T-helper 1 cell treated with Interleukin-12 subunit alpha and Interleukin-12 subunit beta and Interleukin-4 antibody, amounts not matched to agents 30 μg/mL and 1 μg/mL, for 36 hours (primary cell): Measurements from ENCODE around the gene TSPAN9.

Experiments used
- H3K27ac Mint-ChIP-seq: one replicate; pipeline ENCODE4 v1.8.0; 2021; ENCODE audit warnings: mild to moderate bottlenecking, mixed read lengths
- H3K27me3 Mint-ChIP-seq: one replicate; pipeline ENCODE4 v1.8.0; 2021; ENCODE audit warnings: low read depth, mixed read lengths
- H3K36me3 Mint-ChIP-seq: one replicate; pipeline ENCODE4 v1.8.0; 2021; ENCODE audit warnings: low read depth, mixed read lengths
- H3K4me1 Mint-ChIP-seq: one replicate; pipeline ENCODE4 v1.8.0; 2021; ENCODE audit warnings: low read depth, mixed read lengths
- H3K4me3 Mint-ChIP-seq: one replicate; pipeline ENCODE4 v1.8.0; 2021; ENCODE audit warnings: mild to moderate bottlenecking, moderate library complexity, mixed read lengths
- H3K9me3 Mint-ChIP-seq: one replicate; pipeline ENCODE4 v1.8.0; 2021; ENCODE audit warnings: mixed read lengths

The TSPAN9 gene

GRCh38 chr12:3216726-3217682 lies 139.8 kb downstream of the TSPAN9 start:
- no peak overlapping the region for H3K27ac Mint-ChIP-seq
- H3K4me3 Mint-ChIP-seq: no peak overlapping the region
- H3K27me3 Mint-ChIP-seq: no peaks in the 10 kb centered on the region
- H3K9me3 Mint-ChIP-seq: no peaks in the 10 kb centered on the region
- H3K4me1 Mint-ChIP-seq: no peaks in the 10 kb centered on the region
- H3K36me3 Mint-ChIP-seq: no peaks in the 10 kb centered on the region

DNA sequence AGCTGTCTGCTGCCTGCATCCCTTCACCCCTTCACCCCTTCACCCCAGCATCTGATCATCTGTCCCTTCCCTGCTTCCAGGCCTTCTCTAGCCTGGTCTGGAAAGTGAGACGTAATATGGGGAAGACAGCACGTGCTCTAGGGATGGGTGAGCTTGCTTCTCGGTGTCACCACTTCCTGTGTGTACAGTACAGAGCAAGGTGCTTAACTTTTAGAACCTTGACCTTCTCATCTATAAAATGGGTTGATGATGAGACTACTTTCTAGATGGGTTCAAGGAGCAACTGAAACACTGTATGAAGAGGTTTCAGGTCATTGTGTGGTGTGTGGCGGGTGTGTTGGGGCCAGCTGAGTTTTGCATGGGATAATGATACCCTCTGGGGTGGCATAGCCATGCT lies 140.5 kb downstream of the TSPAN9 start:
- H3K9me3 Mint-ChIP-seq: no peaks in the 10 kb centered on the region
- no peaks in the 10 kb centered on the region for H3K27me3 Mint-ChIP-seq
- no peaks in the 10 kb centered on the region for H3K4me1 Mint-ChIP-seq
- H3K36me3 Mint-ChIP-seq: no peaks in the 10 kb centered on the region
- H3K4me3 Mint-ChIP-seq: no peak overlapping the region
- H3K27ac Mint-ChIP-seq: no peak overlapping the region

- Mint-ChIP-seq H3K9me3 (no peaks in the 10 kb centered on the region), H3K36me3 (no peaks in the 10 kb centered on the region), H3K4me1 (no peaks in the 10 kb centered on the region), H3K4me3 (no peak overlapping the region), H3K27ac (no peak overlapping the region), H3K27me3 (no peaks in the 10 kb centered on the region)
Measured at GRCh38 chr12:3218228-3219171, 141.3 kb downstream of the TSPAN9 start.

GRCh38 chr12:3219233-3219632 lies 142.1 kb downstream of the TSPAN9 start:
- Mint-ChIP-seq H3K27ac (no peak overlapping the region), H3K9me3 (no peaks in the 10 kb centered on the region), H3K36me3 (no peaks in the 10 kb centered on the region)

GRCh38 chr12:3220382-3221321 lies 143.5 kb downstream of the TSPAN9 start:
- no peaks in the 10 kb centered on the region for H3K36me3 Mint-ChIP-seq
- no peak overlapping the region for H3K4me3 Mint-ChIP-seq
- no peak overlapping the region for H3K27ac Mint-ChIP-seq
- no peaks in the 10 kb centered on the region for H3K9me3 Mint-ChIP-seq
- H3K27me3 Mint-ChIP-seq: no peaks in the 10 kb centered on the region
- no peaks in the 10 kb centered on the region for H3K4me1 Mint-ChIP-seq

More at GRCh38 chr12:3219233-3219632, 142.1 kb downstream of the TSPAN9 start:
- Mint-ChIP-seq H3K27me3 (no peaks in the 10 kb centered on the region), H3K4me1 (no peaks in the 10 kb centered on the region), H3K4me3 (no peak overlapping the region)

- Mint-ChIP-seq H3K27ac (no peak overlapping the region), H3K9me3 (no peaks in the 10 kb centered on the region), H3K36me3 (no peaks in the 10 kb centered on the region), H3K27me3 (no peaks in the 10 kb centered on the region), H3K4me3 (no peak overlapping the region), H3K4me1 (no peaks in the 10 kb centered on the region)
Measured at GRCh38 chr12:3222306-3222705, 145.1 kb downstream of the TSPAN9 start.

GRCh38 chr12:3222979-3223378 lies 145.8 kb downstream of the TSPAN9 start:
- Mint-ChIP-seq H3K4me3 (no peak overlapping the region), H3K4me1 (no peaks in the 10 kb centered on the region), H3K9me3 (no peaks in the 10 kb centered on the region), H3K27me3 (no peaks in the 10 kb centered on the region), H3K36me3 (no peaks in the 10 kb centered on the region), H3K27ac (no peak overlapping the region)

DNA sequence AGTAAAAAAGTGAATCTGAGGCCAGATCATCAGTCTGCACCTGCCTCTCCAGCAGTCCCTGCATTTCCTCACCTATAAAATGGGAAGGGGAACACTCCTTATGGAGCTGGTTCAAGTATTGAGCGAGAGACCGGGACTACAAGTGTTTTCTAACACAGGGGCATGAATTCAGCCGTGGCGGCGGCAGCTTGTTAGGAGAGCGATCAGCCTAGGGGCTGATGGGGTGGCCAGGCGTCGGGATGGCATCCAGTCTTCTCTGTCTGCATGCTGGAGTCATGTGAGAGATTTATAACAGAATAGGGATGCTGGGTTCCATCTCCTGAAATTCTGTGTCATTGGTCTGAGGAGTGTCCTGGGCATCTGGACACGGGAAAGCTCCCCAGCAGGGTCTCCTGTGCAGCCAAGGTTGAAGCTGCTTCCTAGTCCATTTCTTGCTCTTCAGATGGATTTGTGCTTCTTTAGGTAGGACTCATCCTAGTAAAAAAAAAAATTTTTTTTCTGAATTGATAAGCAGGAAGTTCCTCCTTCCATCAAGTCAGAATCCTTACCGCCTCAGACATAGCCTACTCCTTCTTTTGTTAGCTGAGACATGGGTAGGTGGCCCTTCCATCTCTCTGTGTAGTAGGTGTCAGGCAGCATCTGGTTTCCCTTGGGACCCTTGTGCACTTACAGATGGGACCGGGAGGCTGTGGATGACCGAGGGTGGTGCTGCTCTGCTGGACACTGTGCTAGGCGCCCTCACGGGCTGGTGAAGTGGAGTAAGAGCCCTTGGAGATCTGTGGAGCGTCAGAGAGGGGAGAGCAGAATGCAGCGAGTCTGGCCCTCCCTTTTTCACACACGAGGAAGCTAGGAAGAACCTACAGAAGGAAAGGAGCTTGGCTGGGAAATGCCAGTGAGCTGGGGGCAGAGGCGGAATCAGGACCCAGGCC lies 146.7 kb downstream of the TSPAN9 start:
- Mint-ChIP-seq H3K27me3 (peaks cover 3% of the 10 kb centered on the region), H3K36me3 (no peaks in the 10 kb centered on the region), H3K4me3 (no peak overlapping the region), H3K4me1 (no peaks in the 10 kb centered on the region), H3K27ac (no peak overlapping the region), H3K9me3 (no peaks in the 10 kb centered on the region)

DNA sequence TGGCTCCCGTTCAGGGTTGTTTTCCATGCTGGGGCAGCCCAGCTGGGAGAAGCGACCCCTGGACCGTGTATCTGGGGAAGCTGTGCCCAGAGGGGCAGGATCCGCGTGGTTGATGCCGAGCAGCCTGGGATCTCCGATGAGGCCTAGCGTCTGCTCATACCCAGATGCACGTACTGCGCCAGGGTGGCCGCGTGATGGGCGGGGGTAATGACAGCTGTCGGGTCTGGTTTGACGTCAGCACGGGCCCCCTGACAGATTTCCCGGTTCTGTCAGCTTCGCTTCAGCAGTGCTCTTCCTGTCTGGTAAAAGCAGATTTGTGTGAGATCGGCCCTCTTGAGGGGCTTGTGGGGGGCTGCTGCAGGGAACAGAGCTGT lies 147.3 kb downstream of the TSPAN9 start:
- H3K36me3 Mint-ChIP-seq: no peaks in the 10 kb centered on the region
- H3K9me3 Mint-ChIP-seq: no peaks in the 10 kb centered on the region
- H3K4me3 Mint-ChIP-seq: no peak overlapping the region
- H3K4me1 Mint-ChIP-seq: no peaks in the 10 kb centered on the region
- peaks cover 4% of the 10 kb centered on the region for H3K27me3 Mint-ChIP-seq
- H3K27ac Mint-ChIP-seq: no peak overlapping the region

GRCh38 chr12:3225154-3225795 lies 148.1 kb downstream of the TSPAN9 start:
- H3K27ac Mint-ChIP-seq: no peak overlapping the region
- no peaks in the 10 kb centered on the region for H3K36me3 Mint-ChIP-seq
- no peak overlapping the region for H3K4me3 Mint-ChIP-seq
- H3K27me3 Mint-ChIP-seq: peaks cover 4% of the 10 kb centered on the region
- no peaks in the 10 kb centered on the region for H3K9me3 Mint-ChIP-seq
- H3K4me1 Mint-ChIP-seq: no peaks in the 10 kb centered on the region

DNA sequence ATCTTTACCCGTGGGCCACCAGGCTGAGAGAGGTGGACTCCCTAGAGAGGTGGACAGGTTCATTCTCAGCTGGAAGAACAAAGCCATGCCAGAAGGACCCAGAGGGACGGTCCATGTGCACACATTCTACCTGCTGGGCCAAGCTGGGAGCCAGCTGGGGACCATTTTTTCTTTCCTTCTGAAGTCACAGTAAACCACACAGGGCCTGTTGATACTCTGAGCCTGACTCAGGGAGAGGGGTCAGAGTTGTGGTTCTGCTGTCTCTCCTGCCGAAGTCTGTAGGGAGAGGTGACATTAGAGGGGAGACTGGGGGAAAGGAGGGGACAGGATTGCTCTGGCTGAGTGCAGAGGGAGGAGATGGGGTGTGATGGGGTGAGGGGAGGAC lies 148.6 kb downstream of the TSPAN9 start:
- no peak overlapping the region for H3K4me3 Mint-ChIP-seq

GRCh38 chr12:3226264-3226663 lies 149.1 kb downstream of the TSPAN9 start:
- no peaks in the 10 kb centered on the region for H3K9me3 Mint-ChIP-seq
- no peak overlapping the region for H3K27ac Mint-ChIP-seq
- no peaks in the 10 kb centered on the region for H3K4me1 Mint-ChIP-seq
- no peak overlapping the region for H3K4me3 Mint-ChIP-seq
- H3K27me3 Mint-ChIP-seq: peaks cover 4% of the 10 kb centered on the region
- no peaks in the 10 kb centered on the region for H3K36me3 Mint-ChIP-seq

More for the DNA sequence above, 148.6 kb downstream of the TSPAN9 start:
- Mint-ChIP-seq H3K27ac (no peak overlapping the region), H3K4me1 (no peaks in the 10 kb centered on the region), H3K27me3 (peaks cover 4% of the 10 kb centered on the region), H3K9me3 (no peaks in the 10 kb centered on the region), H3K36me3 (no peaks in the 10 kb centered on the region)
